ENCODE data around the gene TRPM1. TPM values are rescaled to one million over a fixed set of nuclear protein-coding genes. Genes with fewer than 3 reads are reported as not detected.

TRPM1 gene
- total RNA-seq, 6 experiments from 2014 or later, result not detected

- 64% methylated on average over 3 of the region's 3 CpGs for WGBS (ENCODE audit: insufficient coverage, low coverage, low lambda C conversion rate, missing lambda C conversion rate)
- peak in 1 of 4 donors; percentile 26 for ATAC-seq
- Histone ChIP-seq H3K27me3 (no peaks in the 10 kb centered on the region), H3K27ac (no peak overlapping the region), H3K9me3 (no peaks in the 10 kb centered on the region), H3K4me1 (no peaks in the 10 kb centered on the region), H3K4me3 (no peak overlapping the region), H3K36me3 (no peaks in the 10 kb centered on the region)
- intact Hi-C loops (cut with DNase I), result no loop called here
- TF ChIP-seq CTCF (IDR thresholded peaks at IDR 0.05) (no peak), POLR2A (IDR thresholded peaks at IDR 0.05) (no peak)
- DNase-seq, result no peak
Measured at GRCh38 chr15:31051496-31052080, 49.9 kb downstream of the TRPM1 start.

GRCh38 chr15:31050953-31051352, 50.6 kb downstream of the TRPM1 start:
- intact Hi-C loops (cut with DNase I), result no loop called here
- Histone ChIP-seq H3K4me3 (no peak overlapping the region), H3K4me1 (no peaks in the 10 kb centered on the region), H3K9me3 (no peaks in the 10 kb centered on the region), H3K27me3 (no peaks in the 10 kb centered on the region), H3K27ac (no peak overlapping the region), H3K36me3 (no peaks in the 10 kb centered on the region)
- WGBS (ENCODE audit: insufficient coverage, low coverage, low lambda C conversion rate, missing lambda C conversion rate), result 80% methylated on average over 1 of the region's 10 CpGs
- no peak for DNase-seq
- TF ChIP-seq CTCF (IDR thresholded peaks at IDR 0.05) (no peak), POLR2A (IDR thresholded peaks at IDR 0.05) (no peak)
- ATAC-seq, result no peak

- no peak overlapping the region for H3K27ac ChIP-seq
- no peak for TF ChIP-seq POLR2A (IDR thresholded peaks at IDR 0.05)
- no peak for TF ChIP-seq CTCF (IDR thresholded peaks at IDR 0.05)
- H3K27me3 ChIP-seq, result no peaks in the 10 kb centered on the region
- intact Hi-C loops (cut with DNase I), result no loop called here
- H3K4me1 ChIP-seq, result no peaks in the 10 kb centered on the region
- ATAC-seq (peak; percentile 40 to 61 (median 42)), DNase-seq (no peak)
- WGBS (ENCODE audit: insufficient coverage, low coverage, low lambda C conversion rate, missing lambda C conversion rate), result 39% methylated on average over 8 of the region's 12 CpGs
- no peaks in the 10 kb centered on the region for H3K9me3 ChIP-seq
- no peak overlapping the region for H3K4me3 ChIP-seq
- H3K36me3 ChIP-seq, result no peaks in the 10 kb centered on the region
Measured at GRCh38 chr15:31049682-31050615, 51.6 kb downstream of the TRPM1 start.

GRCh38 chr15:31049111-31049510, 52.4 kb downstream of the TRPM1 start:
- peak in 2 of 4 donors; percentile 37 to 59 for ATAC-seq

More at GRCh38 chr15:31049111-31049510, 52.4 kb downstream of the TRPM1 start:
- intact Hi-C loops (cut with DNase I), result no loop called here
- H3K27ac ChIP-seq, result no peak overlapping the region
- no peaks in the 10 kb centered on the region for H3K9me3 ChIP-seq
- no peaks in the 10 kb centered on the region for H3K4me1 ChIP-seq
- WGBS (ENCODE audit: insufficient coverage, low coverage, low lambda C conversion rate, missing lambda C conversion rate), result 58% methylated on average over 2 of the region's 10 CpGs
- no peaks in the 10 kb centered on the region for H3K27me3 ChIP-seq
- no peak overlapping the region for H3K4me3 ChIP-seq
- TF ChIP-seq POLR2A (IDR thresholded peaks at IDR 0.05), result no peak
- no peak for TF ChIP-seq CTCF (IDR thresholded peaks at IDR 0.05)
- H3K36me3 ChIP-seq, result no peaks in the 10 kb centered on the region
- no peak for DNase-seq
